ENCODE results near the gene HRNR.
"Not testable (repeated sequence)": the region's sequence is repeated elsewhere in the genome, so short reads cannot be mapped to it uniquely, and the experiment has no call there.

Gene HRNR

DNA sequence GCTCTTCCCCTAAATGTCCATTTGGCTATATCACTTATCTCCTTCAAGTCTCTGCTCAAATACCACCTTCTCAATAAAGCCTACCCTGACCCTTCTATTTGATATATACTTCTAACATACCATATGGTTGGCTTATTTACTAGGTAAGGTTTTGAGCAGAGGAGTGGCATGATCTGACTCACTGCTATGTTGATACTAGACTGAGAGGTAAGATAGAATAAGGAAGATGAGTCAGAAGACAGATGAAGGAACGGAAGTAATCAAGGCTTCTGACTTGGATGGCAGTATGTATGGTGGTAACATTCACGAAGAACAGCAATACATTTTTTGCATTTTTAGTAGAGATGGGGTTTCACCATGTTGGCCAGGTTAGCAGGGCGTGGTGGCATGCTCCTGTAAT, 4.8 kb upstream of the HRNR start:
- no peak overlapping the region for H3K4me3 ChIP-seq (ENCODE audit: low read depth, low read length)
- TF ChIP-seq, protein P1, sequence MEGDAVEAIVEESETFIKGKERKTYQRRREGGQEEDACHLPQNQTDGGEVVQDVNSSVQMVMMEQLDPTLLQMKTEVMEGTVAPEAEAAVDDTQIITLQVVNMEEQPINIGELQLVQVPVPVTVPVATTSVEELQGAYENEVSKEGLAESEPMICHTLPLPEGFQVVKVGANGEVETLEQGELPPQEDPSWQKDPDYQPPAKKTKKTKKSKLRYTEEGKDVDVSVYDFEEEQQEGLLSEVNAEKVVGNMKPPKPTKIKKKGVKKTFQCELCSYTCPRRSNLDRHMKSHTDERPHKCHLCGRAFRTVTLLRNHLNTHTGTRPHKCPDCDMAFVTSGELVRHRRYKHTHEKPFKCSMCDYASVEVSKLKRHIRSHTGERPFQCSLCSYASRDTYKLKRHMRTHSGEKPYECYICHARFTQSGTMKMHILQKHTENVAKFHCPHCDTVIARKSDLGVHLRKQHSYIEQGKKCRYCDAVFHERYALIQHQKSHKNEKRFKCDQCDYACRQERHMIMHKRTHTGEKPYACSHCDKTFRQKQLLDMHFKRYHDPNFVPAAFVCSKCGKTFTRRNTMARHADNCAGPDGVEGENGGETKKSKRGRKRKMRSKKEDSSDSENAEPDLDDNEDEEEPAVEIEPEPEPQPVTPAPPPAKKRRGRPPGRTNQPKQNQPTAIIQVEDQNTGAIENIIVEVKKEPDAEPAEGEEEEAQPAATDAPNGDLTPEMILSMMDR (IDR thresholded peaks at IDR 0.05; ENCODE audit: low read depth, low read length, missing control alignments): no peak
- no peak for DNase-seq (ENCODE audit: low read depth)

DNA sequence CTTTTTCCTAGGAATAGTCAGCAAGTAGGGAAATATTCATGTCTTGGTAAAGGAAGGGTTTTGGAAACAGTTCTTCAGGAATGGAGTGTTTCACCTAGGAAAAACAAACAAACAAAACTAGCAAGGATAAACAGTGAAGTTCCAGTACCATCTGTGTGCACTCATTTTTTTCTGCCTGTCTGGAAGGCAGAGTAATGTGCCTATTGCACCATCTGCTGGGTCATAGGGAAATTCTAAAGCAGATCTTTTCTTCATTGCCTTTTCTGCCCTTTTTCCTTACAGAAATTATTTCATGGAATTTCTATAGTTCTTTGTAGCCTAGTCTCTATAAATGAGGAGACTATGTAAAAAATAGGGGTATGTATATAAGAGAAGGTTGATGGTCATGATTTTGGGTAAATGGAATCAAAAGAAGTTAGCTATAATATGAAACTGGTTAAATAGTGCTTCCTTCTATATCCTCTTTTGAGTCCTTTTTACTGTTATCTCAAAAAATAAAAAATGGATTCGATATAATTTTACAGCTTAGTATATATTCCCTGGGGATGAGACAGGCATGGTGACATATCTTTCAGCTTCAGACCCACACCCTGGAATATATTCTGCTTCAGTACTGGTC, 3.4 kb upstream of the HRNR start:
- TF ChIP-seq, protein P1 (IDR thresholded peaks at IDR 0.05; ENCODE audit: low read depth, low read length, missing control alignments): no peak
- H3K4me3 ChIP-seq (ENCODE audit: low read depth, low read length): no peak overlapping the region
- no peak for DNase-seq (ENCODE audit: low read depth)

DNA sequence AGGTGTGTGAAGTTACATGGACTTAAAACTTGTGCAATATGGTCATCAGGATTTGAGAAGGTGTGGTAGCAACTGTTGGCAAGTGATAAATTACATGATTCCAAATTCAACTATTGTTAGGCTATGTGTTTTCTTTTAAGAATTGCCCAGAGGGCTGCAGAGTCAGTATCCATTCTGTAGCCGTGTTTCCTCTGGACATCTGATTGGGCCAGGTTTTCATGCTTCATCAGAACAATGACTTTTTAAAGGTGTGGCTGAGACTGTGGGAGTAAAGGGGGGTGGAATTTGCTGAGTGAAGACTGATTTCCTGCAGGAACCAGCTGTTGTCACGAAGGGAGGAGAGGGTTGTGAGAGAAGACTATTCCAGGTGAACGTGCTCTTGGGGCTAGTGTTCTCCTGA, 1.7 kb upstream of the HRNR start:
- DNase-seq (ENCODE audit: low read depth): no peak
- H3K4me3 ChIP-seq (ENCODE audit: low read depth, low read length): no peak overlapping the region
- TF ChIP-seq, protein P1 (IDR thresholded peaks at IDR 0.05; ENCODE audit: low read depth, low read length, missing control alignments): no peak

DNA sequence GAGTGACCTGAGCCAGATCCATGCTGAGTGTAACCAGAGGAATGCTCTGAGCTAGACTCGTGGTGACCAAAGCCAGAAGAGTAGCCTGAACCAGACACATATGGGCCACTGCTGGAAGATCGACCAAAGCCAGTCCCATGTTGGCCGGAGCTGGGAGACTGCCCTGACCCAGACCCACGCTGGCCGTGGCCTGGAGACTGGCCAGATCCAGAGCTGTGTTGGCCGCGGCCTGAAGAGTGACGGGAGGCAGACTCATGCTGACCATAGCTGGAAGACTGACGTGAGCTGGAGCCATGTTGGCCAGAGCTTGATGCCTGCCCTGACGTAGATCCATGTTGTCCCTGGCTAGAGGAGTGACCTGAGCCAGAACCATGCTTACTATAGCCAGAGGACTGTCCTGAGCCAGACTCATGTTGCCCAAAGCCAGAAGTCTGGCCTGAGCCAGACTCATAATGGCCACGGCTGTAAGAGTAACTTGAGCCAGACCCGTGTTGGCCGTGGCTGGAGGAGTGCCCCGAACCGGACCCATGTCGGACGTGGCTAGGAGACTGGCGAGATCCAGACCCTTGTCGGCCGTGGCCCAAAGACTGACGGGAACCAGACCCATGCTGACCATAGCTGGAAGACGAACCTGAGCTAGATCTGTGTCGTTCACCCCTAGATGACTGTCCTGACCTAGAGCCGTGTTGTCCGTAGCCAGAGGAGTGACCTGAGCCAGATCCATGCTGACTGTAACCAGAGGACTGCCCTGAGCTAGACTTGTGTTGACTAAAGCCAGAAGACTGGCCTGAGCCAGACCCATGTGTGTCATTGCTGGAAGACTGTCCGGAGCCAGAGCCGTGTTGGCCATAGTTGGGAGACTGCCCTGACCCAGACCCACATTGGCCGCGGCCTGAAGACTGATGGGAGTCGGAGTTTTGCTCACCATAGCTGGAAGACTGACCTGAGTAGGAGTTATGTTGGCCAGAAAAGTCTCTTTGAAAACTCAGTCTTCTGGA, 3.5 kb downstream of the HRNR start:
- no peak overlapping the region for H3K4me3 ChIP-seq (ENCODE audit: low read depth, low read length)
- no peak for DNase-seq (ENCODE audit: low read depth)
- TF ChIP-seq, protein P1 (IDR thresholded peaks at IDR 0.05; ENCODE audit: low read depth, low read length, missing control alignments): no peak

DNA sequence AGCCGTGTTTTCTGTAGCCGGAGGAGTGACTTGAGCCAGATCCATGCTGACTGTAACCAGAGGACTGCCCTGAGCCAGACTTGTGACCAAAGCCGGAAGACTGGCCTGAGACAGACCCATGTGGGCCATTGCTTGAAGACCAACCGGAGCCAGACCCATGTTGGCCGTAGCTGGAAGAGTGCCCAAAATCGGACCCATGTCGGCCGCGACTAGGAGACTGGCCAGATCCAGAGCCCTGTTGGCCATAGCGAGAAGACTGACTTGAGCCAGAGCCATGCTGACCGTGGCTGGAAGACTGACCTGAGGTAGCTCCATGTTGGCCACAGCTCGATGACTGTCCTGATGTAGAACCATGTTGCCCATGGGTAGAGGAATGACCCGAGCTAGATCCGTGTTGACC, 4.6 kb downstream of the HRNR start:
- not testable (repeated sequence) for H3K4me3 ChIP-seq (ENCODE audit: low read depth, low read length); DNase-seq (ENCODE audit: low read depth)

DNA sequence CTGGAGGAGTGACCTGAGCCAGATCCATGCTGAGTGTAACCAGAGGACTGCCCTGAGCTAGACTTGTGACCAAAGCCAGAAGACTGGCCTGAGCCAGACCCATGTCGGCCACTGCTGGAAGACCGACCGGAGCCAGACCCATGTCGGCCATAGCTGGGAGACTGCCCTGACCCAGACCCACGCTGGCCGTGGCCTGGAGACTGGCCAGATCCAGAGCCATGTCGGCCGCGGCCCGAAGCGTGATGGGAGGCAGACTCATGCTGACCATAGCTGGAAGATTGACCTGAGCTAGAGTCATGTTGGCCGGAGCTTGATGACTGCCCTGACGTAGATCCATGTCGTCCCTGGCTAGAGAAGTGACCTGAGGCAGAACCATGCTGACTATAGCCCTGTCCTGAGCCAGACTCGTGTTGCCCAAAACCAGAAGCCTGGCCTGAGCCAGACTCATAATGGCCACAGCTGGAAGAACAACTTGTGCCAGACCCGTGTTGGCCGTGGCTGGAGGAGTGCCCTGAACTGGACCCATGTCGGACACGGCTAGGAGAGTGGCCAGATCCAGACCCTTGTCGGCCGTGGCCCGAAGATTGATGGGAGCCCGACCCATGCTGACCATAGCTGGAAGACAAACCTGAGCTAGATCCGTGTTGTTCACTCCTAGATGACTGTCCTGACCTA, 5.1 kb downstream of the HRNR start:
- H3K4me3 ChIP-seq (ENCODE audit: low read depth, low read length): no peak overlapping the region
- DNase-seq (ENCODE audit: low read depth): no peak
- TF ChIP-seq, protein P1 (IDR thresholded peaks at IDR 0.05; ENCODE audit: low read depth, low read length, missing control alignments): no peak

DNA sequence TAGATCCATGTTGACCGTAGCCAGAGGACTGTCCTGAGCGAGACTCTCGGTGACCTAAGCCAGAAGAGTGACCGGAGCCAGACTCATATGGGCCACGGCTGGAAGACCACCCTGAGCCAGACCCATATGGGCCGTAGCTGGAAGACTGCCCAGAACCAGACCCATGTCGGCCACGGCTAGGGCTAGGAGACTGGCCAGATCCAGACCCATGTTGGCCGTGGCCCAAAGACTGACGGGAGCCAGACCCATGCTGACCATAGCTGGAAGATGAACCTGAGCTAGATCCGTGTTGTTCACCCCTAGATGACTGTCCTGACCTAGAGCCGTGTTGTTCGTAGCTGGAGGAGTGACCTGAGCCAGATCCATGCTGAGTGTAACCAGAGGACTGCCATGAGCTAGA, 8.4 kb downstream of the HRNR start:
- DNase-seq (ENCODE audit: low read depth); H3K4me3 ChIP-seq (ENCODE audit: low read depth, low read length): not testable (repeated sequence)

DNA sequence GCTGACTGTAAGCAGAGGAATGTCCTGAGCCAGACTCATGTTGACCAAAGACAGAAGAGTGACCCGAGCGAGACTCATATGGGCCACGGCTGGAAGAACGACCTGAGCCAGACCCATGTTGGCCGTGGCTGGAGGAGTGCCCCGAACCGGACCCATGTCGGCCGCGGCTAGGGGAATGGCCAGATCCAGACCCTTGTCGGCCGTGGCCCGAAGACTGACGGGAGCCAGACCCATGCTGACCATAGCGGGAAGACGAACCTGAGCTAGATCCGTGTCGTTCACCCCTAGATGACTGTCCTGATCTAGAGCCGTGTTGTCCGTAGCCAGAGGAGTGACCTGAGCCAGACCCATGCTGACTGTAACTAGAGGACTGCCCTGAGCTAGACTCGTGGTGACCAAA, 9.1 kb downstream of the HRNR start:
- not testable (repeated sequence) for H3K4me3 ChIP-seq (ENCODE audit: low read depth, low read length); DNase-seq (ENCODE audit: low read depth)
